GM19463 (cell line): ENCODE data around the gene GRIN2C.
"Not testable (repeated sequence)": the region's sequence is repeated elsewhere in the genome, so short reads cannot be mapped to it uniquely, and the experiment has no call there.

Experiments used
- ATAC-seq: cut with Tn5 transposase; IDR thresholded peaks from one replicate; pipeline ENCODE4 v1.9.1; 2021; ENCODE audit warnings: mild to moderate bottlenecking, moderate library complexity; ENCODE audit not compliant: unreplicated experiment

The GRIN2C gene

DNA sequence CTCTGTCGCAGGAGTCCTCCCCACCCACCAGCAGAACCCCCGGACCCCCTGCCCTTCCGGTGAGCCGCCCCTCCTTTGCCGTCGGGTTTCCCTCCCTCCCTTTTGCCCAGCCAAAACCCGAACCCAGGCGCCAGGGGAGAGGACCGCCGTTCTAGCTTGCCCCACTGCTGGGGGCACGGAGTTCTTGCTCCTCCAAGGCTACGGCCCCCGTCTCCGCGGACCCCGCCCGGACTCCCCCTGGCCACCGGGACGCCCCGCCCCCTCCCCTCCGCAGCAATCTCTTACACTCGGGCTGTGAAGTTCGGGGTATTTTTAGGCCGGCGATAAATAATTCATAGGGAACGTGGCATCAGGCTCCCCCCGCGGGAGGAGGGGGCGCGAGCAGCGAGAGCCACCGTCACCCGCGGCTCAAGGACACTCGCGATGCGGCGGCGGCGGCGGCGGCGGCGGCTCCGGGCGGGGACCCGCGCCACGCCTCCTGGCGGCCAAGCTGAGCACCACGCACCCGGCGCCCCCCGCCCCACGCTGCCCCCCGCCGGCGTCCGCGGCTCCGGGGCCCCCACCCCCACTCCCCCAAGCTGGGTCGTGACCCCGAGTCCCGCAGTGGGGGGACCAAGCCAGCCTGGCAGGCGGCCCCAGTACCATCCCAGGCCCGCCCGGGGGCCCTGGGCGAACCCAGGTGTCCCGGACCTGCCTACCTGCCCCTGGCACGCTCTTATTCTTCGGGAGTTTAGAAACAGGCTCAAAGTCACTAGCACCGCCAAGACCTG is at the start of gene GRIN2C:
GRIN2C (minus strand) TSS at position 427 of the 770 bp plus-strand sequence. CDS start 4,793 bp downstream, outside the sequence.
- no peak for ATAC-seq

DNA sequence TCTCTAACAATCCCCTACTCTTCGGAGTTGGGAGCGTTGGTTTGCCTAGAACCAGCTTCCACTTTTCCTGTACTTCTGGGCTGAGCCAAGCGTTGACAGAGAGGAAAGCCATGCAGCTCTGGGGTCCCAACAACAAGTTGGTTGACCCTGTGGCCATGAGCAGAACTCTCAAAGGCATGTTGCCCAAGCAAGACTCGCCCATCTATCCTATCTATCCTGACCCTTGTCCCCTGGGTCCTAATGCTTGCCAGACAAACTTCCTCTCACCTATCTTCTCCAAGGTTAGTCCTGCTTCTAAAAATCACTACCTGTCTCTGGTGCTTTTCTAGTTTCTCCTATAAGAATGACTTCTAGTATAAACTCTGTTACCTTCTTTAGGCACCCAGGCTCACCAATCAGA is 49.4 kb upstream of the GRIN2C start:
- ATAC-seq: not testable (repeated sequence)

DNA sequence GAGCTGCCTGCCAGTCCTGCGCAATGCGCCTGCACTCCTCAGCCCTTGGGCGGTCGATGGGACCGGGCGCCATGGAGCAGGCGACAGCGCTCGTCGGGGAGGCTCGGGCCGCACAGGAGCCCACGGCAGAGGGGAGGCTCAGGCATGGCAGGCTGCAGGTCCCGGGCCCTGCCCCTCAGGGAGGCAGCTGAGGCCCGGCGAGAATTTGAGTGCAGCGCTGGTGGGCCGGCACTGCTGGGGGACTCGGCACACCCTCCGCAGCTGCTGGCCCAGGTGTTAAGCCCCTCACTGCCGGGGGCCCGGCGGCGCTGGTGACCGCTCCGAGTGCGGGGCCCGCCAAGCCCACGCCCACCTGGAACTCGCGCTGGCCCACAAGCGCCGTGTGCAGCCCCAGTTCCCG is 47.3 kb upstream of the GRIN2C start:
- no peak for ATAC-seq

DNA sequence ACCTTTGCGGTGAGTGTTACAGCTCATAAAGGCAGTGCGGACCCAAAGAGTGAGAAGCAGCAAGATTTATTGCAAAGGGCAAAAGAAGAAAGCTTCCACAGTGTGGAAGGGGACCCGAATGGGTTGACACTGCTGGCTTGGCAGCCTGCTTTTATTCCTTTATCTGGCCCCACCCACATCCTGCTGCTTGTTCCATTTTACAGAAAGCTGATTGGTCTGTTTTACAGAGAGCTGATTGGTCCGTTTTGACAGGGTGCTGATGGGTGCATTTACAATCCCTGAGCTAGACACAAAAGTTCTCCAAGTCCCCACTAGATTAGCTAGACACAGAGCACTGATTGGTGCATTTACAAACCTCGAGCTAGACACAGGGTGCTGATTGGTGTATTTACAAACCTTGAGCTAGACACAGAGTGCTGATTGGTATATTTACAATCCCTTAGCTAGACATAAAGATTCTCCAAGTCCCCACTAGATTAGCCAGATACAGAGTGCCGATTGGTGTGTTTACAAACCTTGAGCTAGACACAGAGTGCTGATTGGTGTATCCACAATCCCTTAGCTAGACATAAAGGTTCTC is 46.6 kb upstream of the GRIN2C start:
- not testable (repeated sequence) for ATAC-seq

DNA sequence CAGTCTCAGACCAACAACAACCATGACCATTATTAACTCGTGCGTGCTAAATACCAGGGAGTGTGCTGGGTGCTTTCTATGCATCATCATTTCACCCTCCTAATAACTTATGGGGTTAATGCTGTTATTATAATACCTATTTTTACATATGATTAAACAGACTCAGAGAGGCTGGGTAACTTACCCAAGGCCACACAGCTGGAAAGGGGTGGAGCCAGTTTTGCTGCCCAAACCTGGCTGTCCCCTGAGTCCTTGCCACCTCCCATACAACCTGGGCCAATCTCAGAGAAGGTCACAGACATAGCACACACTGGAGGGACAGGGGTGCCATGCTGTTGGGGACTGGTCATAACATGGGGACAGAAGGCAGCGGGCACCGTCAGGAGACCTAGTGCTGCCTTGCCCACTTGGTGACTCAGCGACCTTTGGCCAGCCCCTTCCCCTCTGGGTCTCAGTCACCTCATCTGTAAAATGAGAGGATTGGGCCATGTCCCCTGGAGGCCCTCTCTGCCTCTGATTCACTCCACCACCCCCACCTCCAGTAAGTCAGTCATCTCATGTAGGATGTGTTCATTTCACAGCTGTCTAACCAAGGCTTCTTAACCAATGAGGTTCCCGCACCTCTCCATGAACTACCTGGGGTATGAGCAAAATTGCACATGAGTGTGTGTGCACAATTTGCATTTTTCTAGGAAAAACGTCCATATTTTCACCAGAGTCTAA is 45.2 kb upstream of the GRIN2C start:
- no peak for ATAC-seq

DNA sequence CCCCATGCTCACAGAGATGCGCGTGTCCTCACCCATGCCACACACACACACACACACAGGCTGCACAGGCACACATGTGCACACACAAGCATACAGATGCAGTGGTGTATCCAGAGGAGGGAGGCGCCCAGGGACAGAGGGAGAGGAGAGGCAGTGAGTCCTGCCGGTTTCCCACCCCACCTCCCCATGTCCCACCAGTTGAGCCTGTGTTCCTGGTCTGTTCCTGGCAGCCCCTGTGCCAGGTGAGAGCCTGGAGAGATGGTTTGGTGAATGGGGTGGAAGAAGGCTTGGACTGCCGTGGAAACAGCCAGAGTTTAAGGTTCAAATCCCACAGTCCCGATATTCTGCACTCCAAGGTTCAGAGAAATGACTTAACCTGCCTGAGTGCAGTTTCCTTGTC is 44.0 kb upstream of the GRIN2C start:
- ATAC-seq: no peak

DNA sequence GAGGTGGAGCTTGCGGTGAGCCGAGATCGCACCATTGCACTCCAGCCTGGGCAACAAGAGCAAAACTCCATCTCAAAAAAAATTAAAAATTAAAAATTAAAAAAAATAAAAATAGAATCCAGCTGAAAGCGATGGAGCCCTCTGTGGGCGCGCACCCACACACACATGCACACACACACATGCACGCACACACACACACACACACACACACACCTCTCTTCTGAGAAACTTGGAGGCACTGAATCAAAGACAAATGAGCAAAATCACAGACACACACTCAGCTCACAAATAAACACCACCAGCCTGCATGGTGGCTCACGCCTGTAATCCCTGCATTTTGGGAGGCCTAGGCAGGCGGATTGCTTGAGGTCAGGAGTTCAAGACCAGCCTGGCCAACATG is 43.3 kb upstream of the GRIN2C start:
- no peak for ATAC-seq

DNA sequence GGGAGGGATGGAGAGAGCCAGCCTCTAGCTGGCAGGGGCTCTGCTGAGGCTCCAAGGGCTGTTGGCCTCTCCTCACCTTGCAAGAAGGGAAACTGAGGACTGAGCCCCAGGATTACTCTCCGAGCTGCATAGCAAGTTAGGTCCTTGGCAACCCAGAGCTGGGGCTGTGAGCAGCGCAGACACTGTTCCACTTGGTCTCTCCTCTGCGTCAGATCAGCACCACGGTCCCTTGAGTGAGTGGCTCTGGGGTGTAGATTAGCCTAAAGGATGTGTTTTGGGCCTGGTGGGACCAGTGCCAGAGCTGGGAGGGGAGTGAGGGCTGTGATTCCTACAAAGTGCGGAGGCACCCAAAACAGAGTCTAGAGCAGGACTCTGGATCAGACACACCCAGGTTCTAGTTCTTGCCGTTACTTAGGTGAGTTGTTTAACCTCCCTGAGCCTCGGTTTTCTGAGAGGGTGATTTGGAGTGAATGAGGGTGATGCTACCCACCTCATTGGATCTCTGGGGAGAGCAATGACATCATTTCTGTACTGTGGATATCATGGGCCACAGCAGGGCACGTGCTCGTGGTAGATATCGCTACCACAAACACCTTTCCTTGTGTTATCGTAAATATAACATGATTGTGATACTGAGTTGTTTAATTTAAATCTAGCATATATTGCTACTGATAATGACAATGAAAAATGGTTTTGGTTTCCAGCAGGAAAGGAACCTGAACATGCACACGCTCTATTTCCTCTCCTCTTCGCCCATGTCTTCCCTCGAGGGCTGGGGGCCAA is 41.9 kb upstream of the GRIN2C start:
- no peak for ATAC-seq

DNA sequence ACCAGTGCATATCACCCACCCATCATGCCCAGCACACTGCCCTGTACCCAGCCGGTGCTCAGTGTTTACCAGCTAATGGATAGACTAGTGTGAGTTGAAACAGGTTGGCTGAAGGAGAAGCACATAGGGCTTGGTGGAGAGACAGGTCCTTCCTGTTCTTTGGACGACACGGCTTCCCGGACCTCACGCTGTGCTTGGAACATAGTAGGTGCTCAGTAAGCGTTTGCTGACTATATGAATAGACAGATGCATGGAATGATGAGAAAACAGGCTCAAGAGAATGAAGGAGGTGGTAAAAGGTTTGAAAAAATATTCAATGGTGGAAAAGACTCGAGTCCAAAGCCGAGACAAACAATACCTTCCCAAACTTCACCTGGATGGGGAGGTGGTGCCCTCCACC is 40.5 kb upstream of the GRIN2C start:
- ATAC-seq: no peak

DNA sequence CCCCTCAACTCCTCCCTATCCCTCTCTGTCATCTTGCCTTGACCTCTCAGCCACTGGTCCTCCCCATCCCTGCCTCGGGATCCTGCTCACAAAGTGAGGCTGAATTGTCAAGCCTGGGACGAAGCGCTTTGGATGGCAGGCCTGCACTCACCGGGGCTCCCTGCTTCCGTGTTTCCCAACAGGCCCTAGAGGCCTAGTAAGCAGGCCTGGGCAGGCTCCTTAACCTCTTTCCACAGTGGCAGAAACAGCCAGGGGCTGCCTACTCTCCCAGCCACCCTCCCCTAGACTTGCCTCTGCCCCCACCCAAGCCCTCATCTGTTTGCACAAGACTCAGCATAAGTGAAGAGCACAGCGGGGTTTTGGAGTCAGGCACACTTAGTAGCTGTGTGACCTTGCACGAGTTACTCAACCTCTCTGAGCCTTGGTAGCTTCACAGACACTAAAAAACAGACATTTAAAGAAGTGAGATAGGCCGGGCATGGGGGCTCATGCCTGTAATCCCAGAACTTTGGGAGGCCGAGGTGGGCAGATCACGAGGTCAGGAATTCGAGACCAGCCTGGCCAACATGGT is 38.8 kb upstream of the GRIN2C start:
- ATAC-seq: no peak

DNA sequence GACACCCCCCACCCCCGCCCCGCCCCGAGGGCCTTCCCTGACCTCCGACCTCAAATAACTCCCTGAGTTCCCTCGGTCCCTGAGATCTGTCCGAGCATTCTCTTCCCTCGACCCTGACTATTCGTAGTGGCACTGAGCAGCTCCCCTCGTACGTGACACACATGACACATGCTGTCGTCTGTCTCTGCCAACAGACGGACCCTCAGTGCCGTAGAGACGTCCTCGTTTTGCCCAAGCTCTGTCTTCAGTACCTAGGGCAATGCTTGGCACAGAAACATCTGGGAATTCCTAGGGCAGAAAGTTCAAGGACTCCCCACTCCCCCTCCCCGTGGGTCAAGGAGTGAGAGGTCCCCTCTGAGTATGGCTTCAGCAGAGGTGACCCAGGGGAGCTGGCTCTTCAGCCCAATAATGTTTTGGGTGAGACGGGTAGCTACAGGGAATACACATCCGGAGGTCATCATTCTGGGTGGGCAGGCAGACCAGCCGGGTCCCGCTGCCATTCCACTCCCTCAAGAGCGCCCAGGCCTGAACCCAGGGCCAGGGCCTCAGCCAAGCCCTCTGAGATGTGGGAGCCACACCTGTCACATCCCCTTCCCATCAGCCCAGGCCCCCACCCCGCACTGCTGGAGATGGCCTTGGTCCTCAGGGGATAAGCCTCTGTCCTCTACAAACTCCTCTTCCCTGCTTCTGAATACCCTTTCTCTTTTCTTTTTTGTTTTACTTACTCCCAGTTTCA is 34.4 kb upstream of the GRIN2C start:
- ATAC-seq: no peak

DNA sequence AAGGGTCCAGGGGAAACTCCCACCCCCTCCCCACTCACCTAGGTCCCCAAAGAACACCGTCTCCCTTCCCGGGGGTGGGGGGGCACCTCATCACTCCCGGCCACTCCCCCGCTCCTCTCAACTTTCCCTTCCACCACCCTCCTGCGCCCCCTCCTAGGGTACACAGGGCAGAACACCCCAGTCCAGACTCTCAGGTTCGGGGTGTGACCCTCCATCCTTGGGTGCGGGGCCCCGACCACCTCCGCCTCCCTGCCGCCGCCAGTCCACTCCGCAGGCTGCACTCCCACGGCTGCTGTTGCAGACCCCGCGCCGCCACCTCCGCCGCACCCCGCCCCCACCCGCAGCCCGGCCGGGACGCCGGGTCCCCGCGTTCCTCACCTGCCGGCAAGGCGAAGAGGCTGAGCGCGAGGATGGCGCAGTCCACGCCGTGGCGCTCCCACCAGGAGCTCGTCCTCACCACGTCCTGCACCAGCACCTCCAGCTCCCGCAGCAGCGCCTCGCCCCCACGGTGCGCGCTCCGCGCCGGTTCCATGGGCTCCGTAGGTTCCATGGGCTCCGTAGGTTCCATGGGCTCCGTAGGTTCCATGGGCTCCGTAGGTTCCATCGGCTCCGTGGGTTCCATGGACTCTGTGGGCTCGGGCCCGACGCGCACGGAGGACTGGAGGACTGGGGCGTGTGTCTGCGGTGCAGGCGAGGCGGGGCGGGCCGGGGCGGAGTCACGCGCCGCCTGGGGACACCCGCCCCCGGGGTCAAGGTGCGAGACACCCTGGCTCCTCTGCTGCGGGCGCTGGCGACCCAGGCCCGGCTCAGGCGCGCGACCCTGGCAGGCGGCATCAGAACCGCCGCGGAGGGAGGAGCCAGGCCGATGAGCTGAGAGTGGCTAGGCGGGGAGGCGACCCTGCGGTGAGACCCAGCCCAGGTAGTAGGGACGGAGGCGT is 33.6 kb upstream of the GRIN2C start, which contains the start of gene FADS6:
FADS6 (minus strand) TSS at position 660 of the 938 bp plus-strand sequence; CDS start at position 622, 38 bp downstream.
- no peak for ATAC-seq

DNA sequence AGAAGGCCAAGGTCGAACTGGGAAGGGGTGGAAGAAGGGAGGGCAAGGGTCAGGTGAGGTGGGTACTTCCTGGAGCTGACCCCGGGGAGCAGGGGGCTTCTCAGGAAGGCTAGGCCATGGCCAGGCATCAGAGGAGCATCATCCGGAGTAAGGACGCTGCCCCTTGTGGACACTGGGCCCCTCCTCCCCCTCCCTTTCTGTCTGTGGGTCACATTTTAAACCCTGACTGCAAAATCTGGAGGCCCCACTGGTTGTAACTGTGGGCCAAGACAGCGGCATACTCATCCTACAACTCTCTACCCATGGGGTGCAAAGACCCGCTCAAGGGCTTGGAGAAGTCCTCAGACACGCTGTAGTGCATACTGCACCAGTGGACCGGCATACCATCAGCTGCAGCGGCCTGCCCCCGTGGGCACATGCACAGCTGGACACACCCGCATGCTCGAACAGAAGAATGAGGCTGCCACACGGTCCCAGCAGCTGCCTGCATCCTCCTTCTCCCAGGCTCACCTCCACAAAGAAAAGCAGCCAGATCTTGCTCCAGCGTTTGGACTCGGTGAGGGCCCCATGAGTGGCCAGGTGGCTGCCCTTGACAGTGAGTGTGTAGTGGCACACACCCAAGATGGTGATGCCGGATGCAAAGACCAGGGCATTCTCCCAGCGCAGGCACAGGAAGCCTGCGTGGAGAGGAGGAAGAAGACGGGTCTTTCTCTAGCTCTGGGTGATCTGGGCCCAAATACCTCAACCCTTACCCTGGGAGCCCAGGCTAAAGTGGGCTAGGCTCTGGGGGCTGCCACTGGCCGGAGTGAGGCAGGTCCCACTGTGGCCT is 32.5 kb upstream of the GRIN2C start:
- ATAC-seq: no peak

DNA sequence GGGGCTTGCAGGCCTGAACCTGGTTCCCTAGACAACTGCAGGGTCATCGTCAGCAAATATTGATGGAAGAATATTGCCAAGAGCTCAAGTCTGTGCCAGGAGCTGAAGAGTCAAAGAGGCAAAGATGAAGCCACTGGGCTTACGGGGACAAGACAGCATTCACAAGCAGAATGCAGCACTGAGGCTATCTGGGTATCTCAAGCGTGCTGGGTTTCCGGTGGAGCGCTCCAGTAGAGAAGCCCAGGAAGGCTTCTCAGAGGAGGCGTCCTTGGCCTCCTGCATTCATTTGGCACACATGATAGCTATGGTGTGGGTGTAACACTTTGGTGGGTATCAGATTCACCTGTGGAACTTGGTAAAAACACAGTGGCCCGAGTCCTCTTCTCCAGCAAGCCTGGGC is 30.9 kb upstream of the GRIN2C start:
- ATAC-seq: no peak

DNA sequence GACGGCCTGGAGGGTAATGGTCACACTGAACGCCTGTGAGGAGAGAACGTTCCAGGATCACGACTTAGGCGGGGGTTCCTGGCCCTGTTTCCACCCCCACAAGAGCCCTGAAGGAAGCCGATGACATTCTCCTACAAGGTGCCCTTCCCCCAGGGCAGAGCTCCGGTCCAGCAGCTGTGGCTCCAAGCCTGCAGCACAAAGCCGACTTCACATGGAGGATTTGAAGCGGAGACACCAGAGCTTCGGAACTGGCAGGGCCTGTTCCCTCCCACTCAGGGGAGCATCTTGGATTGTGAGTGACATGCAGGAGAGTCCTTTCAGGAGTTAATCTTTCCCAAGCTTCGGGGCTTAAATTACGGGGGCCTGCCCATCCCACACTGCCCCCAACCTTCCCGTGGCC is 28.8 kb upstream of the GRIN2C start:
- ATAC-seq: no peak

DNA sequence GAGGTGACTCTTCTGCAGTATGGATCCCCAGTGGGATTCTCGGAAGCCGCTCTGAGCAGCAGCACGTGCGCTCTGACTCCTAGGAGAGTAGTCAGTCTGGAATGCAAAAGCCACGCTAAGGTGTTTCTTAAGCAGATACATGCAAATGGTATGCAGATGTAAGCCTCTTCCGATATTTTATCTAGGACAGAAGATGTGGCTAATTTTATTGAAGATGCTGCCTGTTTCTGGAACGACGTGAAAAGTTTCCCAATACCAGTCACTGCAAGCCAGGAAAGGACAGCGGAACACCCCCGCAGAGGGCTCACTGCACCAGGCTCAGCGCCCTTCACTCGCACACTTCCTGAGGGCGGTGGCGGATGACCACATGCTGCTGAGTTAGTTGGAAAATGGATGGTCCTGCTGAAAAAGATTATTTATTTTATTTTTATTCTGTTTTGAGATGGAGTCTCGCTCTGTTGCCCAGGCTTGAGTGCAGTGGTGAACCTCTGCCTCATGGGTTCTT is 23.6 kb upstream of the GRIN2C start:
- ATAC-seq: no peak

DNA sequence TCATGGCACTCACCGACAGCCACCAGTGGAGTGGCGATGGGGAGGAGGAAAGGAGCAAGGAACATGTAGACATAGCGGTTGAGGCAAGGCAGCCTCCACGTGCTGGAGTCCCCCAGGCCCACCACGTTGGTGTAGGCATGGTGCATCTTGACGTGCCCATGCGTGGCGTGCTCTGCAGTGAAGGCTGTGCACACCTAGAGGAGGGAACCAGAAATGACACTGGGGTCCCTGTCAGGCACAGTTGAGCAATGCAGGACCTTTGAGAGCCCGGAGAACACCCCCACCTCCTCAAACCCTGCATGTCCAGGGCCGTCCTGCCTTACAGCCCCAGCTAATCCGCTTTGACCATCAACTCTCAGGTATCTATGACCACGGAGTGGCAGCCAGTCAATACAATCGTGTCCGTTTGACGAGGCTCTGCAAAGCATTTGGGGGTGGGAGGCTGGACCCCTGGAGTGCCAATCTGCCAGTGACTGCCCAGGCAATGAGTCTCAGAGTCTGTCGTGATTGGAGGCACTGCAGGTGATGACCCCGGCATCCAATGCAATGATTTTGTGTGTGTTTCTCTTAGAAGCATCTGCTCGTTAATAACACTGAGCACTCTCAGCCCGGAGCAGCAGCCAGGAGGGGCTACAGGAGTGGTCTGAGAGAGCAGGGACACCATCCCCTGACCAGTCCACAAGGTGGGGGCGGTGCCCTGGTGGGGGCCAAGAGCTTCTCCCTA is 23.0 kb upstream of the GRIN2C start:
- ATAC-seq: no peak
